Left renal cortex interstitium (tissue), 4 donors: ENCODE results near the gene INPP5K. TPM values are rescaled to one million over a fixed set of nuclear protein-coding genes. Genes with fewer than 3 reads are reported as not detected.
"Not testable (repeated sequence)": the region's sequence is repeated elsewhere in the genome, so short reads cannot be mapped to it uniquely, and the experiment has no call there.

Source experiments
- DNase-seq, 4 donors: peaks; one replicate each; pipeline ENCODE4 v3.0.0-alpha.2; 2013; ENCODE audit warnings: low read depth in 4 of 4, low spot score in 2 of 4, missing footprints in 1 of 4
- polyA plus RNA-seq, 4 donors: library from polyadenylated mRNA; unstranded; fragments of 120-200 nt; gene quantifications; one replicate each; pipeline ENCODE4 v1.2.1, GENCODE V29; 2013; ENCODE audit not compliant: insufficient read length in 4 of 4

Gene INPP5K
- polyA plus RNA-seq, 4 donors, result 21.2 to 26.5 (median 22.6) TPM

GRCh38 chr17:1551741-1552140 lies 35.3 kb upstream of the INPP5K start:
- DNase-seq, result no peak

- DNase-seq, result no peak
Measured at GRCh38 chr17:1548032-1548431, 31.6 kb upstream of the INPP5K start.

DNA sequence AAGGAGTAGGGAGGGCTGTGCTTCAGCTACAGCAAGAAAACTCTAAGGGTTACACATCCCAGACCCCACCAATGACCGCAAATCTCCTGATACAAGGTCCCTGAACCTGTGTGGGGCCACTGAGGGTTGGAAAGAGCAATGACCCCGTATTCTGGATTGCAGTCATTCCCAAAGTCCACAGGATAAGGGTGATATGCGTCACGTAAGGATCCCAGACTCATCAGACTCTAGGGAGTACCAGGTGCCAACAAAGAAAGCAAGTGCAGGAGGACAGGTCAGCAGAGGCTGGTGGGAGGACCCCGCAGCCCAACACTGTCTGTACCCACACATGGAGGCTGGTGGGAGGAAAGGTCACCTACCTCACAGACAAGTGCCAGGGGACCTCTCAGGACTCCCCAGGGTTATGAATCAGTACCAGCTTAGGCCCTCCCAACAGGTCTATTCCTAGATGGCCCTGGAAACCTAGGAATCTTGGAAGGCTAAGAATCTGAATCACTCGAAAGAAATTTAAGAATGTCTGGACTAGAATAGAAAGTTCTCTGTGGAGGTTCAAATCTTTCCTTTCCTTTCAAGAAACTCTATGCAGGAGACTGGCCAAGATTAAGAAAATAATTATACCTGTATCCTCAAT lies 30.0 kb upstream of the INPP5K start:
- no peak for DNase-seq

- no peak for DNase-seq
Measured at GRCh38 chr17:1545618-1546017, 29.2 kb upstream of the INPP5K start.

DNA sequence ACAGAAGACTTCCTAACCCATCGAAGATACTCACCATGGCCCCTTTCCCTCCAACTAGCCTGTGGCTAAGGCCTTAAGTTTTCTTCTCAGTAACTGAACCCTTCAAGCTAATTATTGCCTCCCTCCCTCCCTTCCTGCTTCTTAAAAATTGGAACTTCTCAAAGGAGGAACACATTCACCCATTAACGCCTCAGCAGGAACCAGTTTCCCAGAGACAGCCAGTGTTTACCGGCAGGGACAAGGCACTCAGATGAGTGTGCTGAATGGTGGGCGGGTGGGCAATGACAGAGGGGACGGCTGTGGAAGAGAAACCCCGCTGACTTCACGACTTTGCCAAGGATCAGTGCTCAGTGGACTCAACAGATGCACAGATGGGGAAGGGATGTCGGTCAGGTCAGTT lies 25.9 kb upstream of the INPP5K start:
- no peak for DNase-seq

DNA sequence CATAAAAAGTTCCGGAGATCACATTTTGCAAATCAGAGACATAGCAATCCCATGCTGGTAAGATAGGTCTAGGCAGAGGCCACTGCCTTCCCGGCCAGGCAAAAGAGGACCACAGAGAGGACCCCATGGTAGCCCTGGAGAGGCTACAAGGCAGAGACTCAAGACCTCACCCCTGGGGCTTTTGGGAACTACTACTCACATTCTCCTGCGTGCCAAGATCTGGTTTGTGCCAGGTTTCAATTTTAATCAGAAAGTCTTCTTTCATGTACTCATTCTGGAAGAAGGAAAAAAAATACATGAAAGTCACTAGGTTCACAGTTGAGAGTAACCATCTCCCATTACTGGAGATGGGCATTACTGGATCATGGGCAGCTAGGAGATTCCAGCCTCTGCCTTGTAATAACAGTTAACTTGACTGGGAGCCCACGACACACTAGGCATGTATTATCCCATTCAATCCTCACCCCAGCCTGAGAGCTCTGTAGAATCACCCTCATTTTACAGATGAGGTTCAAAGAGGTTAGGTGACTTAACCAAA lies 25.0 kb upstream of the INPP5K start:
- DNase-seq, result no peak

DNA sequence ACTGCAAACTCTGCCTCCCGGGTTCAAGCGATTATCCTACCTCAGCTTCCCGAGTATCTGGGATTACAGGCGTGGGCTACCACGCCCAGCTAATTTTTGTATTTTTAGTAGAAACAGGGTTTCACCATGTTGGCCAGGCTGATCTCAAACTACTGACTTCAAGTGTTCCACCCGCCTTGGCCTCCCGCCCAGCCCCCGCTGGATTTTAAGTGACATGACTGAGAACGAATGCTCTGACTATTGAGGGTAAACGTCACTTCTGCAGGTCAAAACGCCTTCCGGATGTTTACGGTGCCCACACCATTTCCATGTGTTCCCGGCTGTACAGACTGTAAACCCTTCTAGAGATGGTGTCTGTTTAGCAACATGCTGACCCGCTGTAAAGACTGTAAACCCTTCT lies 23.4 kb upstream of the INPP5K start:
- DNase-seq, result no peak

- no peak for DNase-seq
Measured at GRCh38 chr17:1535737-1536136, 19.3 kb upstream of the INPP5K start.

DNA sequence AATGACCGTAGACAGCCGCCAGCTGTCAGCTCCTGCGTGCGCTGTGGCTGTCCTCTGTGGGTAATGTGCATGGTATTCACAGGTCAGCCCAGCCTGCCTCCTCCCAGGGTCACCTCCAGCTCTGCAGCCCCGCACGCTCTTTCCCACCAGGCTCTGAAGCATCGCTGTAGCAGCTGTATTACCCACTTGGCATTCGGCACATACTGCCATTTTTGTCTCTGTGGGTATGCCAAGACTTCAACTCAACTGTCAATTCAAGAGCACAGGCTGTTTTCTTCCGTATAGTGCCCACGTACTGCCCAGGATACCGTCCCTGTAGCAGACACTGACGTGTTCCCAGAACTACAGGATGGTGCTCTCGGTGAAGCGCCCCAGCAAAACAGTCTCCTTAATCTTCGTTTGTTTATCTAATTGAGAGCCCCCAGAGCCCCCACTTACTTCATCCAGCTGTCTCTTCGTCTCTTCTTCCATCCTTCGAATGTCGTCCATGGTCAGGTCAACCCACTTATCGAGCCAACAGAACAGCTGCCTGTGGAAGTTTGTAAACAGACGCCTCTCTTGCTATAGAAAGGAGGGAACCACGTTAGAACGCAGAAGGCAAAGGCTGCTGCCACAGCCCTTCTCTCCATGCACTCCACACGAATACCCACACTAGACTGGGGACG lies 17.4 kb upstream of the INPP5K start:
- no peak for DNase-seq

- no peak for DNase-seq
Measured at GRCh38 chr17:1532836-1533602, 16.6 kb upstream of the INPP5K start.

DNA sequence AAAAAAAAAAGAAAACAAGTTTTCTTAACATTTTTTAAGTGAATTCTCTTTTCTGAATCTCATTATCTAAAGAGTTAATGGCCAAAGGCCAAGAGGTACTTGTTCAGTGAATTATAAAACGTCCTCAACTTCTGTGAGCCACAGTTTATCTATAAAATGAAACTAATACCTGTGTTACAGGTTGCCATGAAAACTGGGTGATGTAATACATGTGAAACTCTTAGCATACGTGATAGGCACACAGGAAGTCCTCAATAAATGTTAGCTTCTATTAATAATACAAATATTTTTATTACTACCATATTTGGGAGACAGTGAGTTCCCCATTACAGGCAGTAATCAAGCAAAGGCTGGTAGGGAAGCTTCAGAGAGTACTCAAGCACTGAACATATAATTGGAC lies 13.5 kb upstream of the INPP5K start:
- DNase-seq, result no peak

GRCh38 chr17:1526876-1527275 lies 10.5 kb upstream of the INPP5K start:
- not testable (repeated sequence) for DNase-seq

DNA sequence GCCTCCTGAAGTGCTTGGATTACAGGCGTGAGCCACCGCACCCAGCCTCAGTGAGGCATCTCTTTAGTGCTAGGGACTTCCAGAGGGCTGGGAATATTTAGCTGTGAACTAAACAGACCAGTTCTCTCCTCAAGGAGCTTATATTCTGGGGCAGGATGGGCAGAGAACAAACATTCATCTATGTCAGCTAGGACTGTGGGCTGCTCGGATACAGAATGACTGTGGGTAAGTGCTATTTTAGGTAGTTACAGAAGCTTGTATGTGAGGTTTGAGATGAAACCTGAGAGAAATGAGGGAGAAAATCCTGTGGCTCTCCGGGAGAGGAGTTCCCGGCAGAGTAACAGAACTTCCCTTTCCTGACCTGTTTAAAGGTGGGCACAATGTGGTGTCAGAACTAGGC lies 6.2 kb upstream of the INPP5K start:
- no peak for DNase-seq

DNA sequence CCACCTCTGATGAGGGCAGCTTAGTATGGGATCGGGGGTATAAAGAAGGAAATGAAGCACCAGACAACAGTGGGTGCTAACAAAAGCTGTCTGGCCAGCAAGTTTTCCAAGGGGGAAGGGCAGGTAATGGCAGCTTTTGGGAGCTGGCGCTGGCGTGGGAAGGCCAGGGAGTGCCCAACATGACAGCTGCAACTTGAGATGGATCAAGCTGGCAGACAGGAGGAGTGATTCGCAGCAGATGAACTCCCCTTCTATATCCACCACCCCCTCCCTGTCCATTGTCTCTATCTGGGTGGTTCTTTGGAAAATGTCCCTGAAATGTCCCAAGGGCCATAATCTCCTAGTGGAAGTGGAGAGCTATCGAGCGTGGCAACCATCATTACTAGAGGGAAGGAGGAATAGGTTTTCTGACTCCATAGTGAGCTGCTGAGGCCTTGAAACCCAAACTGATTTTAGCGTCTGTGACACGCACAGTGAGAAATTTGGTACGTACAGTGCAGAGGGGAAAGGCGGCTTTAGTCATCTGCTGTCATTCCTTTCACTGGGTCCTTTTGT lies 4.8 kb upstream of the INPP5K start:
- DNase-seq, result no peak

DNA sequence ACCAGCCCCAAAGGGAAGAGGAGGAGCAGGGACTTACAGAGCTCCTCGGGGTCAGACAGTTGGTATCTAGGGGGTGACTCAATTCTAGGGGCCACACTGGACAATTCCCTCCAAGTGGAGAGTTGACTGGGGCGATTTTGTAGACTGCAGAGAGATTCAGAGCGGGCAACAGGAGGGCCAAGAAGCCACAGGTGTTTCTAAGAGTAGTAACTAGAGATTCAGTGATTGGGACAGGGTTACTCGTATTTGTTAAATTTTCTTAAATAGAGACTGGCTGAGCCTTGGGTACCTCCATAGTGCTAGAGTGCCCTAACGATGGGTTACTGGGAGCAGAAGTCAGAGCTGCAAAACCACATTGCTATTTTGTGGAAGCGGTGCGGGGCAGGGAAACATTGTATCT lies 3.3 kb upstream of the INPP5K start:
- DNase-seq, result no peak

- DNase-seq, result no peak
Measured at GRCh38 chr17:1518410-1518809, 2.0 kb upstream of the INPP5K start.

DNA sequence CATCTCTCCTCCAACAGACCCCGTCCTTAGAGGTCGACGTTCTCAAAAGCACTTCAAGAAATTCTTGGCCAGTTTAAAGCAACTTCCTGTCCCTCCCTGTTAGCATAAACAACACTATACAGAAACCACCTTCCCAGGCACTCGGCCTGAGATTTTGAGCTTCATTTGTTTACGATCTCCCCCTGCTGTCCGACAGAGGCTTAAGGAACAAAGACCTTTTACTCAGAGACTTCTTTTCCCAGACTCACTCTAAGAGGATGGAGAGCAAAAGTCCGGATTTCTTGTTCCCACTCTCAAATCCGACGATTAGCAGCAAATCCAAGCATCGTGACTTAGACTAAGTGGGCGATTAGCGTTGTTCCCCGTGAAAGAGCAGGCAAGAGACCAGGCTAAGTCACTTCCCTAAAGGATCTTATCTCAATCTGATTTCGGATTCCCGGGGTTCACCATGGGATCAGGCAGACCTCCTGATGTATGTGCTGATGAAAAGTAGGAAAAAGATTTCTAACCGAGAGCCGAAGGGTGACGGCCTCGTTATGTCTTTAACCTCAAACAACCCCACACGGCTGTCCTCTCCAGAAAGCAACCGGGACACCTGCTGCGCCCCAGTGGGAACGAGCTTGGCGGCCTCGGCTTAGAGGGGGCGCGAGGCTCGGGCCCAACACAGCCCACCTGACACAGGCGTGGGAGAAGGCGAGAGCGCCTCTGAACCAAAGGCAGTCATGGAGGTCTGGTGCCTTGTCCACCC lies 598 bp downstream of the INPP5K start:
- peak in 3 of 4 donors; percentile 59 to 84 (median 77) for DNase-seq

- DNase-seq, result no peak
Measured at GRCh38 chr17:1512351-1512750, 4.1 kb downstream of the INPP5K start.

GRCh38 chr17:1511756-1512321 lies 4.6 kb downstream of the INPP5K start:
- no peak for DNase-seq

DNA sequence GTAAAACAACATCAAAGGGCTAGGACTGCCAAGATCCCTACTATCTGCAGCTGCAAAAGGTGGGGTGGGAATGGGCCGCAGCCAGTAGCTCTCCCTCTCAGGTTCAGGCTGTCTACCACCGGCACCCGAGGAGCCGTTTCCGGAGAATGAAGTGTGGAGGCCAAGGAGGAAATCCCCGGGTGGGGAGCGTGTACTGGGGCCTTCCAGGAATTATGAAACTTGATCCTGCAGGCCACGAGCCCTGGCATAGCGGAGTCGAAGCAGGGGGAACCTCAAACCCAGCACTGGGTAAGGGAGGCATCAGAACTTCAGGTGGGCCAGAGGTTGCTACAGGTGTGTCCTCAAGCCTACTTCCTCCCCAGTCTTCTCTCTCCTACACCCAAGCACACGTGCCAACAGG lies 5.1 kb downstream of the INPP5K start:
- no peak for DNase-seq
